Hematopoietic multipotent progenitor cell treated with erythropoietin and hydrocortisone succinate and interleukin-3 and kit ligand, for 8 days (in vitro differentiated cells): ENCODE measurements around the gene COL28A1.

Source experiments
- DNase-seq: peaks from one replicate; pipeline ENCODE4 v3.0.0-alpha.2; 2015

Gene COL28A1

DNA sequence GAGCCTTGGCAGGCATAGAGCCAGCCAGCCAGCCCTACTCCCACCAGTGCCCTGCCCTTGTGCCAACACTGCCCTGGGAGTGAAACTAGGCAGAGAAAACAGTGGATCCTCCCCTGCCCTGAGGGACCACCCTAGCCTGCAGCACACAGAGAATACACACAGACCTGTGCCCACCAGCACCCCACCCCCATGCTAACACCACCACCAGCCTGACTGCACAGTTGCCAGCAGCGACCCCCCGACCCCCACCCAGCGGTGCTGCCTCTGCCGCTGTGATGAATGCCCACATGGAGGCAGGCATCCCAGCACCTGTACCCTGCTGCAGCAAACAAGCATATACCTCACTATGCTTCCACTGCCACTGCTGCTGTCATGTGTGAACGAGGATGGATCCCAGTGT lies 21.6 kb upstream of the COL28A1 start:
- DNase-seq: no peak

DNA sequence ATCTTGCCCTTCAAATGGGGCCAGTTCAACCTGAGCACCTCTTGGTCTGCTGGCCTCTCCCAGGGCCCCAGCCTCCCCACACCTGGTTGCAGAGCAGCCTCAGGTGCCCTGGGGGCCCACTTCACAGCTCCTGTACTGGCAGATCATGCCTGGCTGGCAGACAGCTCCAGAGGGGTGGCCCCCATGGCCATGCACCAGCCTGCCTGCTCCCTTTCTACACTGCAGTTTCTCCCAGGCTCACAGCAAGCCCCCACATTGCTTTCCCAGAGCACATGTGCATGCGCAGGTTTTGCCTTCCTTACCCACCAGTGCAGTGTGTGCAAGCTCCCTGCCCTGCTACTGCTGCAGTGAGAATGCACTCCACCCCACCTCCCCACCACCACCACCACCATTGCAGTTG lies 21.2 kb upstream of the COL28A1 start:
- no peak for DNase-seq

DNA sequence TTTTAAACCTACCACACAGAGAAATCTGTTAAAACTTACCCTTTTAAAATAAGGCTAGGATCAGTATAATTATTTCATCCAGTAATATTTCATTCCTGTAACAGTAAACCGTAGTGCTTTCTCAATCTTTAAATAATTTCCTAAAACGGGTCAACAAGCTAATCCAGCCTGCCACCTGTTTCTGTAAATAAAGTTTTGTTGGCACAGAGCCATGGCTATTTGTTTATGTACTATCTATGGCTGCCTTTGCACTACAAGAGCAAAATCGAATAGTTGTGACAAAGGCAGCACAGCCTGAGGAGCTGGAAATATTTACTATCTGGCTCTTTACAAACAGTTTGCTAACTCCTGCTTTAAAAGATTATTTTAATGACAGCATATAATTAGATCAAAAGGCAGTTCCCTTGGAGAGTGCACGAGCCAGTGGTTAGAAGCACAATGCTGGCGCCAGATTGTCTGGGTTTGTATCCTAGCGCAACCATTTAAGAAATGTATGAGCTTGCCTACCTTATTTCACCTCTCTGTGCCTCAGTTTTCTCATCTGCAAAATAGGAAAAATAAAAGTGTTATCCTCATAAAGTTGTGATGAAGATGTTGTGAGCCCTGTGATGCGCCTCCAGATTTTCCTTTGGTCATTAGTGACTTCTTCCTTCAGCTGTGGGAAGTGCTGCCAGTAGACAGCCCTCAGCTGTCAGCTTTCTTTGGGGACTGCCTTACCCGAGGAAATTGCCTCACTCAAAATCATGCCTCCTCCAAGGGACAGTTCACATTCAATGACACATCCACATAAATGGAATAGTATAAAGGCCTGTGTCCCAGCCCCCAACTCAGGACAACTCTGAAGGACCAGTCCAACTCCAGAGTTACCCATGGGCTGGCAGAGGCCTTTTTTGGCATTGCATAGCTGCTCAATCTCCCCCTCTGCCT lies 19.2 kb upstream of the COL28A1 start:
- DNase-seq: peak; percentile 21

DNA sequence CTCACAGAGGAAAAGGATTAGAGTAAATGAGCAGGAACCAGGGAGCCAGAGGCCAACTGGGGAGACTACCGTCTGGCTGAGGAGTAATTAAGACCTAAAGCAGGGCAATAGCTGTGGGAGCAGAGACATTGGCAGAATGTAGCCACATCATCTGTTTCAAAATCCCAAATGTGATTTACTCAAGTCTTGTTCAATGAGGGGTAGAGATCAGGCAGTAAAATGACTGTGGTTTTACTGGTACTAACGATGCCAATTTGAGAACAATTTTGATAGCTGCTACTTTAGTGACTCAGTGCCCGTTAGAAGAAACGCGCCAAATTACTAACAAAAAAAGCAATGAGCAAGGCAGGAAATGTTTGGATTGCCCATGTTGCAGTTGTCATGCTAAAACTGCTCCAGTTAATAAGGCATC lies 18.4 kb upstream of the COL28A1 start:
- no peak for DNase-seq

DNA sequence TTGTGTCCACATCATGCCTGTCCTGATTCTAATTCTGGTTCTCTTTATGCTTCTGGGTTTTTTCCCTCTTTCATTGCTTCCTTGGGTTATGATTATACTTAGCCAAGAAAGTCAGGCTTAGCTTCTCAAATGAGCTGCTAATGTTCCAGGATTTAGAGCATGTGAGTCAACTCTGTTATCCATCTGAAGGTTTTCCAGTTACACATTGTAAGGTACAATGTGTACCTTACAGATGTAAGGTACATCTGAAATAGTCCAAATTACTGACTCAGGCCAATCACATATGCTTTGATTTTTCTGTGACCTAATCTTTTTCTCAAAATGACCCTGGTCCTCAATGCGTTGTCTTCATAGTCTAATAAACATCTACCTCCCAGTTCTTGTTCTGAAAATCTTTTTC lies 17.7 kb upstream of the COL28A1 start:
- DNase-seq: no peak

DNA sequence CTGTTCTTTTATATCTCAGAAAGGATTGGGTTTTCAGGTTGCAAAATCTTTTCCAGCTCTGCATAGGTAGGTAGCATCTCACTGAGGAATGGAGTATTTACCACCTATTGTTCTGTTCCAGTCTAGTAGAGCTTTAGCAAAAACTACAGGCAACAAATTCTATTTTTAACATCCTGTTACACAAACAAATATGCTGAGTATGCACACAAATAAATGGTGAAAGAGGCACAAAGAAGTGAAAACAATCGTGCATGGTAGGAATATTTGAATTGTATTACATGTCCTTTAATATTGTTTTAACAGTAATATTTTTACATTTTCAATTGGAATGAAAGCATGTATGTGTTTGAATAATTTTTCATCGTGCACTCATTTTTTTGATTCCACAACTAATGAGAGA lies 16.5 kb upstream of the COL28A1 start:
- DNase-seq: no peak

DNA sequence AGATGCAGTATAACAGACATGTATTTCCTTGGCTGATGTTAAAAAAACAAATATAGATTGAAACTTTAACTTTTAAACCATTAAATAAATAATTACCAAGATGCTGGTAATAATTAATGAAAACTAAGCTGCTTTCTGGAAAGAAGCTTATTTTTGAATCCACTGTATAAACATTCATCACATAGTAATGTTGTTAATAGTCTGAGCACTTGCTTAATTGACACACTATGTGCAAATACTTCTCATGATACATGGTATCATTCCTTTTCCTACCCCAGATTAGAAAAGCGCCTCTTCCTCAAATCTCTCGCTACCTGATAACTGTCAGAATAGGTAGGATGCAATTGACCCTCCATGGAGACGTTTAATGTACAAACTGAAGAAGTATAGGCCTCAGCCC lies 15.0 kb upstream of the COL28A1 start:
- no peak for DNase-seq

DNA sequence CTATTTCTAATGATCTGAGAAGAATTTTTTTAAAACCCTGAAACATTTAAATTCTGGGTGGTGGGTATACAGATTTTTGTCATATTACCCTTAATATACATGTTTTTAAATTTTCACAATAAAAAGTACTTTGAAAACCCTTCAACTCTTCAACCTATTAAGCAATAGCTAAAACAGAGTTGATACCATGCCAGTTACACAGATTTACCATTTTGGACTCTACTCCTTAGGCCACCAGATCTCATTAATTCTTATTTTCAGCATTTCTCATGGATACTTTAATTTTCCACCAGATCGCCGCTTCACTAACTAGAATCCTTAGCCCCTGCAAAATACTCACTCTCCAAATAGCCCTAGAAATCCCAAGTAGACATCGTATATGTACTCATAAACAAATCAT lies 12.7 kb upstream of the COL28A1 start:
- no peak for DNase-seq

DNA sequence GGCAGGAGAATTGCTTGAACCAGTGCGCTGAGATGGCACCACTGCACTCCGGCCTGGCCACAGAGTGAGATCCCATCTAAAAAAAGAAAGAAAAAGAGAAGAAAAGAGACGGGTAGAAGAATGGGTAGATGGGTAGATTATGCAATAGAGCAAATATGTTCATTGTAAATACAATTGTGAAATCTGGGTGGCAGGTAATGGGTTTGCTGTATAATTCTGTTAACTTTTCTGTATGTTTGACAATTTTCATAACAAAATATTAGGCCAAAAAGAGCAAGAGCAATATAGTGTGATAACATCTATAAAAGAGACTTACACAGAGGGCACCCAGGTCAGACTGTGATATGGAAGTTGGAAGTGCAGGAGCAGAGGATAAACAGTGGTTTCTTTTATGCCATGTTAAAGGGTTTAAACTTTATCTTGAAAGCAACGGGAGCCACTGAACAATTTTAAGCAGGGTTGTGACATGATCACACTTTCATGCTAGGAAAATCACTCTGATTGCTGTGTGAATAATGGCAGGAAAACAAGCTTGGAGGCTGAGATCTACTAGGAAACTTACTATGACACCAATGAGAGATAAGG lies 6.7 kb upstream of the COL28A1 start:
- DNase-seq: no peak

DNA sequence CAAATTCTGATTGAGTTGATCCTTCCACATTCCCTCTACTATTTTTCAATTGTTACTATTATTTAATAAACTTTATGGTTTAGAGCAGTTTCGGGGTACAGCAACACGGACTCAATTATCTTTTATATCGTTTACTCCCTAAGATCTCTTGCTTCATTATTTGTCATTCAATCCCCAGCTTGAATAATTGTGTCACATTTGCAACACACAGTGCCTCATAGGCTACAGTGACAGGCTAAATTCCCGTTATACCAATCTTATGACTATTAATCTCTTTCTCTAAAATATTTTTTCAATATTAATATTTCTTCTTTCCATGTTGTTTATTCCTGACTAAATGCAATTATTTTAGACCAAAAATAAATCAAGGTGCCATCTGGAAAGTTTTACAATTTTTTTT lies 4.0 kb upstream of the COL28A1 start:
- DNase-seq: no peak

DNA sequence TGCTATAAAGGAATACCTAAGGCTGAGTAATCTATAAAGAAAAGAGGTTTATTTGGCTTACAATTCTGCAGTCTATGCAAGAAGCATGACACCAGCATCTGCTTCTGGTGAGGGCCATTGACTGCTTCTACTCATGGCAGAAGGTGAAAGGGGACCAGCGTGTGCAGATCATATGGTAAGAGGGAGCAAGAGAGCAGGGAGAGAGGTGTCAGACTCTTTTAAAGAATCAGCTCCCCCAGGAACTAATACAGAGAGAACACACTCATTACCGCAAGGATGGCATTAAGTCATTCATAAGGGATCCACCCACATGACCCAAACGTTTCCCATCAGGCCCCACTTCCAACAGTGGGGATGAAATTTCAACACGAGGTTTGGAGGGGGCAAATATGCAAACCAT lies 3.5 kb upstream of the COL28A1 start:
- DNase-seq: no peak

DNA sequence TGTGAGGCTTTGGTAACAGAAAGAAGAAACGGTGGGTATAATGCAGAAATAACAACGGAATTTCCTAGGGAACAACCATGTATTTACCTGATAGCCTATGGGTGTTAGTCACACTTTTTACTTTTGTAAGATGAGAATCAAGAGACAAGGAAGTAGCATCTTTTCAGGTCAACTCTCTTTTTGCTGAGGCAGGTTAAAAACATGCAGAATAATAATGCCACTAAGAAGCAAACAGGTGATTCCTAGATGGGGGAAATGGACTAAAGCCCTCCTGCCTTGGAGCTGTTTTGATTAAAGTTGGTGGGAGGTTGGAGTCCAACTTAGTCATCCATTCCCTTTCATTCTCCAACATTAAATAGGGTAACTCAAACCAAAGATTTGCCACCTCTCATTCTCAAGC lies 2.0 kb upstream of the COL28A1 start:
- DNase-seq: no peak

DNA sequence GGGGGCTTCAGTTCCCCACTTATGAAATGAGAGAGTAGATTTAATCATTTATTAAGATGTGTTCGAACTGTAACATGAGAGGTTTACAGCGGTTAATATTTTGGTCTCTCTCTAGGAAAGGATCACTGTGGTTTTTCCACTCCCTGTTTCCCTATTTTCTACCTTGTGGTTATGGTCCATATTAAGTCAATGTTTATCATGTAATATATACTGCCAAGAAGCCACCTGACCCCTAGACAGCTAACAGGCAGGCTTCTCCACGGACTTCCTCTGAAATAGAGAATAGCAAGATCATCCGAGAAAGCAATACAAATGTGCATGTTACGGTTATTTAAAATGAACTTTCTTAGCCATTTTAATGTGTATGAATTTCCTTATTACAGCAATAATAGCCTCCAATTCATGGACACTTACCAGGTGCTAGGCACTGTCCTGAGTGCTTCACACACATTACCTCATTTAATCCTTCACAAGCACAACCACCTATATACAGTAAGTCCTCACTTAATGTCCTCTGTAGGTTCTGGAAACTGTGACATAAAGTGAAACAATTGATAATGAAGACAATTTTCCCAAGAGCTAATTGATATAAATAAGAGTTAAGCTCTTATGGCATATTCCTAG lies 835 bp upstream of the COL28A1 start:
- DNase-seq: no peak

DNA sequence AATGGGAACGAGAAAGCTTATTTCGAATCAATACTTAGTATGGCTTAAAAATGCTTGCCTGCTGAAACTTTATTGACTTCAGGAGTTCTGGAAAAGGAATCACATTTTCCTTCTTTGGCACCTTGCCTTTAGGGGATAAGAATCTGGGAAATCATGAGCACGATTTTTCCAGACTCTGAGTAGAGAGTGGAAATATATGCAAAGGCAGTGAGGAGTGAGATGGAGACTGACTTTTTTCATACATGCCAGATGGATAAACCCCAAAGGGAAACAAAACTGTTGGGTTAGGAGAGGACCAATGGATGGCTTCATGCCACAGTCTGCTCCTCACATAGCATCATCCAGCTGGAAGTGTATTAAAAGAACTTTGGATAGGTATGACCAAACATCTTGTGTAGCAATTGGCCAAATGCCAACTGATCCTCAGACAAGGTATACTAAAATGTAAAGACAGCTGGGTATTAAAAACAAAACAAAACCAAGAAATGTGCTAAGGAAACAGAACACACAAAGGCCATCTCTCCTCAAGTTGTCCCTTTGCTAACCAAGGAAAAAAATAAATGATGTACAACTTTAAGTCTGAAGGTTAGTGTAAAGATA lies 1.7 kb downstream of the COL28A1 start:
- no peak for DNase-seq

DNA sequence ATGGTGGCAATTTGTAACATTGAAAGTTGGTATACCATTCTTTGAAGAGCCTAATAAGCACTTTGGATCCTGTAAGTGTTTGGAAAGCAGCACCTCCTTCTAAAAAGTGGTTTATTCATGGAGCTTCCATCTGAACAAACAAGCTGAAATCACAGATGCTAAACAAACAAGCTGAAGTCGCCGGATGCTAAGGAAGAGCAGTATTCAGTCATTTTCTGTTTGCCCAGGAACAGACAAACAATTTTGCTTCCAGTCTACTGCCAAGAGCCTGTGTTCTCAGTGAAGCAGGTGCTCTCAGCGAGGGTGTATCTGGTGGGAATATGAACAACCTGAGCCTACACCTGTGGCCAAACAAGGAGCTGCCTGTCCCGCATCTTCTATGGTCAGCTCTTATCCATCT lies 6.3 kb downstream of the COL28A1 start:
- DNase-seq: no peak

DNA sequence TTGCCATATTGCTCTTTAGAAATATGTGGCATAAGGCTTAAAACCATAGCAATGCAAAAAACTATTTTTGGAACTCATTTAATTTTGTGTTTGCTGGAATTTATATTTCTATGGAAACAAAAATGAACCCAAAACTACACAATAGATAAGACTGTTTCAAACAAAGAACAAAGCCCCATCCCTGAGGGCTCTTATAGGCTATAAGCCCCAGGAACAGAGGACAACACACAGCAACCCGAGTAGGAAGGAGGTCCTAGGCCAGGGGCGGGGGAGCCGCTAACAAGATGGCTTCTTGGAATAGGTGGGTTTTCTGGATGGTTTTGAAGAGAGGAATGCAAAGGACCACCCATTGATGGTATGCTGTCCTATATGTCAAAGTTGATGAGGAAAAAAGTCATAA lies 8.6 kb downstream of the COL28A1 start:
- DNase-seq: no peak

DNA sequence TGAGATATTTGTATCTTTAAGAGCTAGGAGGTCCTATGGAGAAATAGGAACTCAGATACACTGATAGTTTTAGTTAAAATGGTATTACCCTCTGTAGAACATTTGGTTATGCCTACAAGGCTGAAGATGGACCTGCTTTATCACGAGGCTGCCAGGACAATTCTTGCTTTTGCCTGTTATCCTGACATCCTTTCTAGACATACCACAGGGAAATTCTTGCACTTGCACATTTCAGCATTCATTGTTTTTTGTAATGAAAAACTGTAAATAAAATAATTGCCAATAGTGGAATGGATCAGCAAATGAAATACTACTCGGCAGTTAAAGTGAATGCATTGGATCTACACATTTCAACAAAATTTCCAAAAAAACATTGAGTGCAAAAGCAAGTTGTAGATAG lies 9.7 kb downstream of the COL28A1 start:
- DNase-seq: no peak

DNA sequence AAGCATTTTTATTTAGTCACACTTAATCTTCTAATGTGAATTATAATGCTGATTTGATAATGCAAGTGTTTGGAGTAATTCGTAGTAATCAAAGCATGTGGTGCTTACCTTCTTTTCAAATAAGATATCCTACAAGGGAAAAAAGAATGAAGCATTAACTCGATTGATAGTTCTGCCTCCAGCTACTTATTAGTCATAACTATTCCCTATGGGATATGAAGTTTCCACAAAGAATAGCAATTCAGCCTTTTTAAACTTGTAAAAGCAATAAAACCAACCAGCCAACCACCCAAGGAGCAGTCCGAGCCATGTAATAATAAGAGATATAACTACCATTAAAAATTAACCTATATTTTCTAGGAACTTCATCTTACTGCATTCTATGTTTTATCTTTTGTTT lies 11.6 kb downstream of the COL28A1 start:
- no peak for DNase-seq

DNA sequence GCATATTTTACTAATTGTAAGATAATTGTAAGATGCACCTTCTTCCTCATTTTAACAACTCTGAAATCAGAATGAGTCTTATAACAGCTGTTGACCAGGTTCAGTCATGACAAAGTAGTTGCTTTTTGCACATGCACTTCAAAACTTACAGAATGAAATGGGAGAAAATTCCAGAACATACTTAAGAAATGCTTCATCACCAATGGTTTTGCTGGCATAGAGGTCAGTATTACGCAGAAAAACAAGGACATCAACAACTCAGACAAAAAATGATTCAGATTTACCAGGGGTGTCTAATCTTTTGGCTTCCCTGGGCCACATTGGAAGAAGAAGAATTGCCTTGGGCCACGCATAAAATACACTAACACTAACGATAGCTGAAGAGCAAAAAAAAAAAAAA lies 13.3 kb downstream of the COL28A1 start:
- no peak for DNase-seq

DNA sequence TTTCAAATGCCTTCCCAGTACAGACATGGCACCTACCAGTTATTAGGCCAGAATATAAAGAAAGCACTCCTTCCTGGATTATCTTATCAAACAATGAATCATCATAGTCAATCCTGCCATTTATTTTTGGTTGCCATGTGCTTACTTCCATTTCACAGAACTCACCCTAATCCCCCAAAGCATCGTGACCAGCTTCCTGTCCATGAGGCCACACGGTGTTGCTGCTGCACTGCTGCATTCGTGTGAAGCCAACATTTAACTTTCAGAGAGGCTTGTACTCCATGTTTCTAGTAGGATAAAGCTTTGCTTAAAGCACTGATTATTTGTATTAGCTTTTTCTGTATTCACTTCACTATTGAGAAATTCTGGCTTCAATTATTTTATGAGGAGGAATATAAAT lies 14.4 kb downstream of the COL28A1 start:
- peak; percentile 11 for DNase-seq

DNA sequence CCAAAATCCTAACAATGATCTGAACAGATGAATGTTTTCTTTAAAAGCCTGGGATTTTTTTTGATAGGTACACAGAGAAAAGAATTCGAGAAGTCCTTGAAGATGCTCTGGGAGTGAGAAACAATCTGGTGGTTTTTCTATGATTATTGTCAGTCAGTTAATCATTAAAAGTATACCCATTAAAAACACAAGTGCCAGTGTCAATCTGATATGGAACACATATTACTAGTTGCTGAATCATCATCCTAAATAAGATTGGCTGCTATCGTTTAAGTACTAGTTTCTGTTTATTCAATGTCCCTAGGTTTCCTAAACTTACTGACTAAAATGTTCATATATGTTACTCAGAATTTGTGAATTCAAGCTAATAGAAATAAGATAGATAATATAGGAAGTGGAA lies 16.1 kb downstream of the COL28A1 start:
- no peak for DNase-seq

DNA sequence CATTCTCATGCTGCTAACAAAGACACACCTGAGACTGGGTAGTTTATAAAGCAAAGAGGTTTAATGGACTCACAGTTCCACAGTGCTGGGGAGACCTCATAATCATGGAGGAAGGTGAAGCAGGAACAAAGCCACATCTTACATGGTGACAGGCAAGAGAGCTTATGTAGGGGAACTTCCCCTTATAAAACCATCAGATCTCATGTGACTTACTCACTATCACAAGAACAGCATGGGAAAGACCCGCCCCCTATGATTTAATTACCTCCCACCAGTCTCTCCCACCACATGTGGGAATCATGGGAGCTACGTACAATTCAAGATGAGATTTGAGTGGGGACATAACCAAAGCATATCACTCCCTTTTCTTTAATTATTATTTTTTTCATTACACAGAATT lies 16.6 kb downstream of the COL28A1 start:
- DNase-seq: no peak

DNA sequence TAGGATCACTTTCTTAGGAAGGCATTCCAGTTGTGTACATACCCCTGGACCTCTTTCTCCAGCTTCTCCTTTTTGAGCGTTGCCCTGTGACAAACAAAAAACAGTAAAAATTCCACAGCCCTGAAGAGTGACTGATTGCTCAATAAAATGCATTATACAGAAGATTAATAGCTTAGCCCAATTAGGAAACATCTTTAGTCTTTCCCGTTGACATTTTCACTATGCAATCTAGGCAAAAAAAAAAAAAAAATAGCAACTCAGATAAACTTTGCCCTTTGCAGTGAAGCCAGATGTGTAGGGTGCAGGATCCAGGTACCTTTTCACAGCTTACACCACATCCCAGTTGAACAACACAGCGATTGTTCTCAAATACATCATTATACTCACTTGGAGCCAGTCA lies 17.9 kb downstream of the COL28A1 start:
- DNase-seq: no peak

DNA sequence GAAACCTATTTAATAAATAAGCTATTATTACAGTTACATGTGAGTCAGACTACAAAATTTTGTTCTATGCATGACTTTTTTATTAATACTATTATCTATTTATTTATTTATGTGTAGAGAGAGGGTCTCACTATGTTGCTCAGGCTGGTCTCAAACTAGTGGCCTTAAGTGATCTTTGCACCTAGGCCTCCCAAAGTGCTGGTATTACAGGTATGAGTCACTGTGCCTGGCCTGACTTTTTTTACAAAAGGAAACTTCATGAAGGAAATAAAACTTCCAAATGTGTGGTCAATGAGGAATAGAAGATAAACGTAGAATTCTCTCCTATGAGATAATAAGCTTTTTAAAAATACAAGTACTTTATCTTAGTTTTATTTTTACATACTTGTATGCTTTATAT lies 19.0 kb downstream of the COL28A1 start:
- DNase-seq: no peak
